GM15510 (cell line): ENCODE data around the gene ZNF670.

ENCODE experiments used
- POLR2A ChIP-seq: IDR thresholded peaks from 3 replicates; pipeline ENCODE4 v1.6.1; 2011; ENCODE audit warnings: borderline replicate concordance; ENCODE audit not compliant: insufficient read length; ENCODE audit errors: extremely low read depth

ZNF670 gene

DNA sequence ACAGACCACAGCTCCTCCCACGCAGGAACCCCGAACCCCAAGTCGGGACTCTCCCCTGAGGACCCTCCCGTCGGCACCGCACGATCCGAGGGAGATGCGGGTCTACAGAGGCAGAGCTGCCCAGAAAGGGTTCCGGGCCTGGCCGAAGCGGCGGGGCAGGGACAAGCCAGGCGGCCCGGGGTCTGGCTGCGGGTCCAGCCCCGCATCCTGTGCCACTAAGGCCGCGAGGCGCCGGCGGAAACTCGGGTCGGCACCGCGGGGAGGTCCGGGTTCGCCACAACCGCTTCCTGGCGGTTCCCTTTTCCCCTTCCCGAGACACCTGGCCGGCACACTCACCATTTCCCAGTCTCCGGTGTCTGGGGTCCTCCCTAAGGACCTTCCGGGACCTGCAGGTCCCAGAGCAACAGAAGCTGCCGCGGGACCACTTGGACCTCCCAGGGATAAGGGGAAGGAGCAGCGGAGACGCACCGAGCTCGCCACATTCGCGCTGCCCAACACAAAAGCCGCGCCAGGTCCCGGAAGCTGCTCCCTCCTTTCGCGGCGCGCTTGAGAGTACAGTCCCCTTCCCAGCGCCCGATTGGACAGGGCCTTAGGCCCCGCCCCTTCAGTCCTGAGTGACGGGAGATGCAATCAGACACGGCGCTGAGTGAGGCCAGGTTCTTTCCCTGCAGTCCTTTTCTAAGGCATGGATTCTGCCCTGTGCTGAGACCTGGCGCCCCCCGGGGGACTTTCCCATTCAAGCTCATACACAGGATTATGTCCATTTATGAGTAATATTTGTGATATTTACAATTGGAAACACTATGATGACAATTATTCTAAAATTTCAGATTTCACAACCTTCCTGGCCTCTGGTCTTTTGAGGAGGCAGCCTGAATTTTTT is at the start of gene ZNF670:
Gene ZNF670 (minus strand): TSS at position 554 of the 883 bp plus-strand sequence. CDS start 215 bp downstream, at position 339.
- peak; percentile 87 for TF ChIP-seq POLR2A

GRCh38 chr1:247121382-247121781 is 42.8 kb upstream of the ZNF670 start:
- TF ChIP-seq POLR2A, result no peak

DNA sequence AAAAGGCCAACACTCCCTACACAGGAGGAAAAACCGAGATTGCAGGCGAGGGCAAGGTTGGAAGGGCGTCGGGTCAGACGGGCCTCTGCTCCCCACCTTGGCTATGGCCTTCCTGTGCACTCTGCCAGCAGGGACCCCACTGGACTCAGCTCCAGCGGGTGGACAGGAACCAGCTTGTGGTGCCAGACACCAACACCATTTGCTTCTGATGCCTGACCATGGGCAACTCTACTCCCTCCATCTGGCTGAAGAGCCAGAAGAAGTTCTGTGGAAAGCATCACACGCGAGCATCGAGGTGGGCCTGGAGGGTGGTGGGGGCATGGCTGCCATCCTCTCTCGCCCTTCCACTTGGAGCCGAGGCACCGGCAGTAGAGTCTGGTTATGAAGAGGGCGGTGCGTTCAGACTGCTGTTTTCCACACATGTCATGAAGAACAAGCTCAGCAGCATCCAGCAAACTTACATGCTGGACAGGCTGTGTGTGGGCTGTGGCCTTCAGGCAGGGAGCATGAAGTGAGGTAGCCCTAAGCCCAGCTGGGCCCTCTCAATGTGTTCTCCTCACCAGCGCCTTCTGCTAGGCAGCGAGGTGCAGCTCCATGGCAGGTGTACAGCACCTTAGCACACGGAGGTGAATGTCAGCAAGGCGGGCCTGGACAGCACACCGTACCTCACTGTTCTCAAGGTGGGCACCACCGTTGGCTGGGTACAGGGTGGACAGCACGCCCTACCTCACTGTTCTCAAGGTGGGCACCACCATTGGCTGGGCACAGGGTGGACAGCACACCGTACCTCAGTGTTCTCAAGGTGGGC is 41.2 kb upstream of the ZNF670 start:
- TF ChIP-seq POLR2A, result no peak

GRCh38 chr1:247118946-247119446 is 40.4 kb upstream of the ZNF670 start:
- TF ChIP-seq POLR2A, result no peak

- TF ChIP-seq POLR2A, result no peak
These were observed 36.9 kb upstream of the ZNF670 start for GRCh38 chr1:247115545-247115944.

GRCh38 chr1:247115141-247115510 is 36.5 kb upstream of the ZNF670 start:
- TF ChIP-seq POLR2A, result no peak

DNA sequence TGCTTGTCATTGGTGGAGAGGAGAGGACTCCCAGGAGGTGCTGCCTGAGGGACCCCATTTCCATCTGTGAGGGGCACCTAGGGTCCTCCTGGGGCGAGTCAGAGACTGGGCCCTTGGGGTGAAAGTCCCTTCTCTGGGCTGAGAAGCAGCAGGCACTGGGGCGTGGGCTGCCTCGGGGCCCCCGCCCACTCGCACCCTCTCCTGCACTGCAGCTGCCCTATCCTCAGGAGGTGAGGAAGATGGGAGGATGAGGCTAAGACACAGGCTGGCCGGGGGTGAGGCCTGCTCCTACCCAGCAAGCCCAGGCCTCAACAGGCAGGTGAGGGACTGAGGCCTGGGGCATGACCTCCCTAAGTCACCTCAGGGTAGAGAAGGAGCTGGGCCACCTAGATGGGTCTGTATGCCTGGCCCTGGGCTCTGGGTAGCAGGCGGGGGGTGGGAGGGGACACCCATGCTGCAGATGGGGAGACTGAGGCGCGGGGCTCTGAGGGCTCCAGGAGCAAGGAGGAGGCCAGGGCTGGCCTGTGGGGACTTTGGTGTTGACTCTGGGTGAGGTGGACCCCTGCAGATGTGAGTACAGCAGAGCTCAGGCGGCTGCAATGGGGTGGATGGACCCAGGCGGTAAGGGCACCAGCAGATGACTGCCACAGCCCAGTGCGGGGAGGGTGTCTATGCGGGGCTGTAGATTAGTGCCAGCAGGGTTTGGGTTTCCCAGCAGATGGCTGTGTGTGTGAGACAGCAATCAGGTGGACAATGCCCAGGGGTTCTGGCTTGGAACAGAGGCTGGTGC is 35.9 kb upstream of the ZNF670 start:
- no peak for TF ChIP-seq POLR2A

DNA sequence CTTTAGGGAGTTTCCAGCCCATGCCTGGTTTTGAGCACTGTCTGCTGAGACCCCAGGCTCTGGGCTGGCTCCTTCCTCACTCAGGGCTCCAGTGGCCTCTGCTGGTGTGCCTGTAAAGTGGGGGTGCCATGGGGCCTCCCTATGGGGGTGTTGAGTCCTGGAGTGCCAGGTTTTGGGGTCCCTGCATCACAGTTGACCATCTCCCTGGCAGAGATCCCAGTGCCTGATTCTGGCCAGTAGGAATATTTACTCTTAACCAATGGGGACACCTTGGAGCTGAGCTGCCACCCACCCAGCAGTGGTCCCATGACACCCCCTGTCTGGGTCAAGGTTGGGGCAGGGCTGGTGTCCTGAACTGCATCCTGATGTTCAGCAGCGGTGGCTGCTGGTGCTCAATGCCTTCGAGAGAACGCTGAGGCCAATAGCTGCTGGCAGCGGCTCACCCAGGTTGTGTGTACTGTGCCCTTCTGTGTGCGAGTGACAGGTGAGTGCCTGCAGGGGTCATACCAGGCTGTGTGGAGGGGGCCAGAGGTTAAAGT is 35.2 kb upstream of the ZNF670 start:
- no peak for TF ChIP-seq POLR2A

DNA sequence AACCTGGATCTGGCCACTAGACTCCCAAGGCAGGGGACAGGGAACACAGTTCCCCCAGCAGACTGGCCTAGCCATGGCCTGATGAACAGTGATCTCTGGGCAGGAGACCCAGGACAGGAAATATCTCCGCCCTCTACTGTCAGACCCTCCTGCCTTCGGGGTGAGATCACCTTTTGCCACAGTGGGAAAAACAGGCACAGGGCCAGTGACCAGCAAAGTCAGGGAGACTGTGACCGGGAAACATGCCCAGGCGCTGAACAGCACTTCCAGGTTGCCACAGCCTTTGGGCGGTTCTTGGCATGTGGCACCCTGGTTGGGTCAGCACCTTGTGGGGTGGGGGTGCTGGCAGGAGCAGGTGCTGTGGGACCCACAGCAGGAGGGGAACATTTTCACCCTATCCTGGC is 34.5 kb upstream of the ZNF670 start:
- TF ChIP-seq POLR2A, result no peak

GRCh38 chr1:247112479-247112781 is 33.8 kb upstream of the ZNF670 start:
- no peak for TF ChIP-seq POLR2A

DNA sequence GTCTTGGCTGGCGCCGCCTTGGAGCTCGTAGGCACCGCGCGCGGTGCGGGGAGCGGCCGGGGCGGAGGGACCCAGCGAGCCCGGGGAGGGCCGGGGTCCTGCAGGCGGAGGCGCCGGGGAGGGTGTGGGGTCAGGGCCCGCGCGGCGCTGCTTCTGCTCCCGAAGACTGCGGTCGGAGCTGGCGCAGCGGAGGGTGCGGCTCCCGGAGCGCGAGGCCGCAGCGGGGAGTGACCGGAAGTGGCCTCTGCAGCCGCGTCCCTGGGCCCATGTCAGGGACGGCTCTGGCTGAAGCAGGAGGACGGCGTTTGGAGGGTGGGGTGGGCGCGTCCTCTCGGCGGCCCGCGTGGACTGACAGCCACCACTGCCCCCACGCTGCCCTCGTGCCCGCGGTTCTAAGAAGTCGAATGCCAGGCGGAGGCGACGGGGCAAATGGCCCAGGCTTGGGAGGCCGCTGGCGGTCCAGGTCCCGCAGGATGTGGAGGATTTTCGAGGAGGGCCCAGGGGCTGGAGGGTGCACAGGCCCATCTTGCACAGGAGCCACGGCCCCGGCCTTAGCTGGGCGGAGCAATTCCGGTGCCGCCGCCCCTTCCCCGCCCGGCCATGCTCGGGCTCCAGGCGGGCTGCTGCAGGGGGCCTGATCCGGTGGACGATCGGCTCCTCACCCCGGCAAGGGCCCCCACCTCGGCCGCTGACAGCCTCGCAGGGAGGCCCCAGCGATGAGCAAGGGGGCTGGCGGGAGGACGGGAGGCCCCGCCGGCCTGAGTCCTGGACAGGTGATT is 33.3 kb upstream of the ZNF670 start:
- no peak for TF ChIP-seq POLR2A

DNA sequence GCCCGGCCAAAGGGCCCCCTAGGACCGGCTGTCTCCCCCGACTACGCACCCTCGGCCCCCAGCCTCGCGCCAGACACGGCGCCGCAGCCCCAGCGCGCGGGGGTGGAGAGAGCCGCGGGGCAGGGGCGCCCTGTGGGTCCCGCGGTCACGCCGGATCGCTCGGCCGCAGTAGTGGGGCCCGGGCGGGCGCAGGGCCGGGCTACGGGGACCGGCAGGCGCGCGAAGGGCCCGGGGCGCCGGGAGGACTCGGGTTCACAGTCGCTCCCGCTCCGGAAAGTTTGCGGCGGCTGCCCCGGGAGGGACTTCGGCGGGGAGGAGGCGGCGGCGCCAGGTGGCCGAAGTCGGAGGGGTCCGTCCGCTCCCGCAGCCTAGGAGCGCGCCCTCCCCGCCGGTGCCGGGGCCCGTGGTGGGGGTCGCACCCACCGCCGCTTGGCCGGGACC is 32.7 kb upstream of the ZNF670 start:
- no peak for TF ChIP-seq POLR2A

DNA sequence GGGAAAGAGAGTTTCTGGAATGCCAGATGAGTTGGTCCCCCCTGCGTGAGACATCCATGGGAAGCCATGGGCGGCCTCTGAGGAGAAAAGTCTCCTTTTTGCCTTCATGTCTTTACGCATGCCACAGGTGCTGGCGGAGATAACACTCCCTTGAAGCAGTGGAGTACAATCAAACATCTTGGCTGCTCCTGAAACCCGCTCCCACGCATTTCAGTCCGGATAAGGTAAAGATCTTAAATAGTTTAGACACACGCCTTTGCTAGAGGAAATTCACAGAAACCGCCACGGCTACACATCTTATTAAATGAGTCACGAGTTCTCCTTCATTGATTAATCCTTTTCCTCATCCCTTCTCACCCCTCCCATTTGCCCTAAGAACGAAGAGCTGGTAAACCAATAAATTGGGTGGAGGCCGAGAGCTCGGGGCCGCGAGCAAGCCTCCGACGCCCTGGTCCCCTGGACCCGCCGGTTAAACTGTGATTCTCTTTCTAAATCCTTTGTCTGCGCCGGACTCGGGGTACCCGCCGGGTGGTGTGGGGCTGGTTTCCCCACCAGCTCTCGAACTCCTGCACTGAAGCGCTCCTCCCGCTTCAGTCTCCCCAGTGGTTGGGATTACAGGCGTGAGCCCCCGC is 32.1 kb upstream of the ZNF670 start:
- no peak for TF ChIP-seq POLR2A
